Right renal pelvis (tissue), 4 donors: ENCODE data around the gene RRAD. TPM values are rescaled to one million over a fixed set of nuclear protein-coding genes. Genes with fewer than 3 reads are reported as not detected.
"Not testable (repeated sequence)": the region's sequence is repeated elsewhere in the genome, so short reads cannot be mapped to it uniquely, and the experiment has no call there.

ENCODE experiments used
- DNase-seq, 4 donors: peaks; one replicate each; pipeline ENCODE4 v3.0.0-alpha.2; 2013; ENCODE audit warnings: low read depth in 4 of 4, low spot score in 3 of 4, missing footprints in 1 of 4
- polyA plus RNA-seq, 4 donors: library from polyadenylated mRNA; unstranded; fragments of 120-200 nt; gene quantifications; one replicate each; pipeline ENCODE4 v1.2.1, GENCODE V29; 2013; ENCODE audit not compliant: insufficient read length in 4 of 4

RRAD gene, protein sequence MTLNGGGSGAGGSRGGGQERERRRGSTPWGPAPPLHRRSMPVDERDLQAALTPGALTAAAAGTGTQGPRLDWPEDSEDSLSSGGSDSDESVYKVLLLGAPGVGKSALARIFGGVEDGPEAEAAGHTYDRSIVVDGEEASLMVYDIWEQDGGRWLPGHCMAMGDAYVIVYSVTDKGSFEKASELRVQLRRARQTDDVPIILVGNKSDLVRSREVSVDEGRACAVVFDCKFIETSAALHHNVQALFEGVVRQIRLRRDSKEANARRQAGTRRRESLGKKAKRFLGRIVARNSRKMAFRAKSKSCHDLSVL
- polyA plus RNA-seq: 1 to 10 TPM; 2.0 to 3.9 (median 2.8) TPM

DNA sequence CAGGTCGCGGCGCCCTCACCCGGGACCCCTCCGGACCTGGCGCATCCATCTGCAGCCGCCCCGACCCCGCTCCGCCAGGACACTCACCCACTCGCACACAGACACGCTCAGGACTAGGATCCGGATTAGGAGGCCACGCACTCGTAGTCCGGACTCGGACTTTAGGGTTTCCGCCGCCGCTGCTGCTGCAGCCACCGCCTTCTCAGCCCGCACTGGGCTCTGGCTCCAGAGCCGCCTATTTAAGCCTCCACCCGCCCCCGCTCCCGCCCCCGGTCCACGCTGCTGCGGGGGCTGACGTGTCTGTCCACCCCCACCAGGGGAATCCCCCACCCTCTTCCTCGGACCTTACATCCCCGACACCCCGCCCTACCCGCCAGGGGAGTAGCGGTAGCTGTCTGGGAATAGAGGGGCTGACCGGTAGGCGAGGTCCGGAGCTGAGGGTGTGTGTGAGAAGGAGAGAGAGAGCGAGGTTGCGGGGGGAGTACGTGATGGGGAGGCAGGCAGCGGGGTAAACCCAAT lies at the start of gene RRAD:
TSS of gene RRAD (minus strand) at position 214 of the 519 bp plus-strand sequence. CDS start 356 bp downstream, outside the sequence.
- DNase-seq: no peak

DNA sequence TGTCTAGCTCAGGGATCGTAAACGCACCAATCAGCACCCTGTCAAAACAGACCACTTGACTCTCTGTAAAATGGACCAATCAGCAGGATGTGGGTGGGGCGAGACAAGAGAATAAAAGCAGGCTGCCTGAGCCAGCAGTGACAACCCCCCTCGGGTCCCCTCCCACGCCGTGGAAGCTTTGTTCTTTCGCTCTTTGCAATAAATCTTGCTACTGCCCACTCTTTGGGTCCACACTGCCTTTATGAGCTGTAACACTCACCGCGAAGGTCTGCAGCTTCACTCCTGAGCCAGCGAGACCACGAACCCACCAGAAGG lies 49.6 kb upstream of the RRAD start:
- not testable (repeated sequence) for DNase-seq

DNA sequence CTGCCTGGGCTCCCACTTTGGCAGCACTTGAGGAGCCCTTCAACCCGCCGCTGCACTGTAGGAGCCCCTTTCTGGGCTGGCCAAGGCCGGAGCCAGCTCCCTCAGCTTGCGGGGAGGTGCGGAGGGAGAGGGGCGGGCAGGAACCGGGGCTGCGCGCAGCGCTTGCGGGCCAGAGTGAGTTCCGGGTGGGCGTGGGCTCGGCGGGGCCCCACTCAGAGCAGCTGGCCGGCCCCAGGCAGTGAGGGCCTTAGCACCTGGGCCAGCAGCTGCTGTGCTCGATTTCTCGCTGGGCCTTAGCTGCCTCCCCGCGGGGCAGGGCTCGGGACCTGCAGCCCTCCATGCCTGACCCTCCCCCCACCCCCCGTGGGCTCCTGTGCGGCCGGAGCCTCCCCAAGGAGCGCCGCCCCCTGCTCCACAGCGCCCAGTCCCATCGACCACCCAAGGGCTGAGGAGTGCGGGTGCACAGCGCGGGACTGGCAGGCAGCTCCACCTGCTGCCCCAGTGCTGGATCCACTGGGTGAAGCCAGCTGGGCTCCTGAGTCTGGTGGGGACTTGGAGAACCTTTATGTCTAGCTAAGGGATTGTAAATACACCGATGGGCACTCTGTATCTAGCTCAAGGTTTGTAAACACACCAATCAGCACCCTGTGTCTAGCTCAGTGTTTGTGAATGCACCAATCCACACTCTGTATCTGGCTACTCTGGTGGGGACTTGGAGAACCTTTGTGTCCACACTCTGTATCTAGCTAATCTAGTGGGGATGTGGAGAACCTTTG lies 49.0 kb upstream of the RRAD start:
- not testable (repeated sequence) for DNase-seq

DNA sequence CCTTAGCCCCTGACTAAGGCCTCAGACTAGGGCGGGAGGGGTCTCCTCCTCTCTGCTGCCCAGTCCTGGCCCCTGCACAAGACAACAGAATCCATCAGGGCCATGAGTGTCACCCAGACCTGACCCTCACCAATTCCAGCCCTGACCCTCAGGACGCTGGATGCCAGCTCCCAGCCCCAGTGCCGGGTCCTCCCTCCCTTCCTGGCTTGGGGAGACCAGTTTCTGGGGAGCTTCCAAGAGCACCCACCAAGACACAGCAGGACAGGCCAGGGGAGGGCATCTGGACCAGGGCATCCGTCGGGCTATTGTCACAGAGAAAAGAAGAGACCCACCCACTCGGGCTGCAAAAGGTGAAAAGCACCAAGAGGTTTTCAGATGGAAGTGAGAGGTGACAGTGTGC lies 48.4 kb upstream of the RRAD start:
- DNase-seq: no peak

DNA sequence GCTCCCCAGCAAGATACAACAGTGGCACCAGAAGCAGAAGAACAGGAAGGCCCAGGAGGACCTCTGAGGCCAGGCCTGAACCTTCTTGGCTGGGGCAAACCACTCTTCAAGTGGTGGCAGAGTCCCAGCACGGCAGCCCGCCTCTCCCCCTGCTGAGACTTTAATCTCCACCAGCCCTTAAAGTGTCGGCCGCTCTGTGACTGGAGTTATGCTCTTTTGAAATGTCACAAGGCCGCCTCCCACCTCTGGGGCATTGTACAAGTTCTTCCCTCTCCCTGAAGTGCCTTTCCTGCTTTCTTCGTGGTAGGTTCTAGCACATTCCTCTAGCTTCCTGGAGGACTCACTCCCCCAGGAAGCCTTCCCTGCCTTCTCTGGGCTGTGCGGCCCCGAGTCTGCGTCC lies 47.6 kb upstream of the RRAD start:
- no peak for DNase-seq

DNA sequence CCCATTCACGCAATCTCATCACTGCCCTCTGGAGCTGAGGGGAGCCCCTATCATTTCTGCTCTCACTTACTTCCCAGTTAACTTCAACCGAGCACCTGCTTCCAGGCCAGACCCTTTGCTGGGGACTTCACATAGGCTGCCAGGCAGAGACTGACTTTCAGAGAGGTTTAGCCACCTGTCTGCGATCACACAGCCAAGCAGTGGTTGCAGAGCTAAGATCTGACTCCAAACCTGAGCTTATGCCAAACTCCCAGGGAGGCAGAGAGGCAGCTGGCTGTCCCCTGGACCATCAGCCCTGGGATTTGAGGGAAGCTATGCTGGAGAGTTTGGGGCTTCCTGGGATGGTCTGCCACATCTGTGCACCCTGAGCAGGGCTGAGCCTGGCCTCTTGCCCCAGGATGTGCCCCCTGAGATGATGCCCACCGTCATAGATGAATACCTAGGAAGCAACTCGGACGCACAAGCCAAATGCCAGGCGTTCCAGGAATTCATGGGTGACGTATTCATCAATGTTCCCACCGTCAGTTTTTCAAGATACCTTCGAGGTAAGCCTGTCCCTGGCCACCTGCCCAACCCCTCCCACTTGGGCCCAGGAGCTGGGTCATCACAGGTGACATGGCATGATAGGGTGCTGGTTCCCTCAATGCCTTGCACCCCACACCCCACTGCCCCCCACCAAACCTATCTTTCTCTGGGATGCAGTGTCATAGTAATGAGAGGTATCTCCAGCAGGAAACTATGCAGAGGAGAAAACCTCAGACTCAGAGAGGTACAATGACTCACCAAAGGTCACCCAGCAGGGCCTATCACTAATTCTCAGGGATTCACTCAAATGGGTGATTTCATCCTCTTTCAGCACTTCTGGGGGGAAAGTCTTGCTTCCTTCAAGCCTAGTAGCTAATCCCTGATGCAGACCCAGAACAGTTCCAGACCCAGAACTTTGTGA lies 45.7 kb upstream of the RRAD start:
- DNase-seq: no peak

DNA sequence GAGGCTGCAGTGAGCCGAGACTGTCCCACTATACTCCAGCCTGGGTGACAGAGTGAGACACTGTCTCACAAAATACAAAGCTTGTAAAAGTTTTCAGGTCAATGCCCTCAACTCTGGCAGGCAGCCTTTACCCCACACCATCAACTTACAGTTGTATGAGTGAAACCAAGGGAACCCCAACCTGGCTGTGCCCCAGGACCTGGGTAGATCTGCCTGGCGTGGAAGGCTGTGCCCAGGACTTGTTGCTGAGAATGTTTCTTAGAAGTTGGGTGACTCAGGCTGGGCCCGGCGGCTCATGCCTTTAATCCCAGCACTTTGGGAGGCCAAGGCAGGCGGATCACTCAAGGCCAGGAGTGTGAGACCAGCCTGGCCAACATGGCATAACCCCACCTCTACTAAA lies 43.5 kb upstream of the RRAD start:
- no peak for DNase-seq

DNA sequence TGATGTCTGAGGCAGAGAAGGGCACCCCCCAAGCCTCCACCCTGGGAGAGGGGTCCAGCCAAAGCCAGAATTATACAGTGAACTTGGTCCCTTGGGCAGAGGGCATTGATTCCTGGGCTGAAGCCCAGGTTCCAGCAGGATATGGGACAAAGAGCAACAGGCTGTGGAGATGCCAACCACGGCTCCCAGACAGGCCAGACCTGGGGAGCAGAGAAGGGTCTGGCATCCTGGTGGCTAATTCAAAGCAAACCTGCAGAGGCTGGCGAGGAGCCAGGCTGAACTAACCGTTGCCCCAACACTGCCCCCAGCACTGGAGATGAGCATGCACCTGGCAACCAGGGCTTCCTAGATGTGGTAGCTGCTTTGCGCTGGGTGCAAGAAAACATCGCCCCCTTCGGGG lies 38.7 kb upstream of the RRAD start:
- DNase-seq: no peak

DNA sequence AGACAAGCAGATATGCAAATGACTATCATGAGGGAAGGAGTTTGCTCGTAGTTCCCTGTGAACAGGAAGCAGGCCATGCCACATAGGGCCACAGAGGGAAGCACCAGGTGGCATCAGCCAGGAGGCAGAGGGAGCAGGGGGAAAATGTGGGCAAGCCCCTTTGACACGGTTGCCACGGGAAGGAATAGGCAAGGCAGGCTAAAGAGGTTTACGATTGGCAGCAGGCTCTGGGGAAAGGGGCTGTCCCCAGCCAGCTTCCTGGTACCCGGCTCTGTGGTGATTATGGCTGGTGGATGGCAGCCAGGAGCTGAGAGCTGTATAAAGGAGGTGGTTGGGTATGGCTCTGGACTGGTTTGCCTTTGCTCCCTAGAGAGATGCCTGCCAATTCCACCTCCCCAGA lies 36.6 kb upstream of the RRAD start:
- DNase-seq: no peak

DNA sequence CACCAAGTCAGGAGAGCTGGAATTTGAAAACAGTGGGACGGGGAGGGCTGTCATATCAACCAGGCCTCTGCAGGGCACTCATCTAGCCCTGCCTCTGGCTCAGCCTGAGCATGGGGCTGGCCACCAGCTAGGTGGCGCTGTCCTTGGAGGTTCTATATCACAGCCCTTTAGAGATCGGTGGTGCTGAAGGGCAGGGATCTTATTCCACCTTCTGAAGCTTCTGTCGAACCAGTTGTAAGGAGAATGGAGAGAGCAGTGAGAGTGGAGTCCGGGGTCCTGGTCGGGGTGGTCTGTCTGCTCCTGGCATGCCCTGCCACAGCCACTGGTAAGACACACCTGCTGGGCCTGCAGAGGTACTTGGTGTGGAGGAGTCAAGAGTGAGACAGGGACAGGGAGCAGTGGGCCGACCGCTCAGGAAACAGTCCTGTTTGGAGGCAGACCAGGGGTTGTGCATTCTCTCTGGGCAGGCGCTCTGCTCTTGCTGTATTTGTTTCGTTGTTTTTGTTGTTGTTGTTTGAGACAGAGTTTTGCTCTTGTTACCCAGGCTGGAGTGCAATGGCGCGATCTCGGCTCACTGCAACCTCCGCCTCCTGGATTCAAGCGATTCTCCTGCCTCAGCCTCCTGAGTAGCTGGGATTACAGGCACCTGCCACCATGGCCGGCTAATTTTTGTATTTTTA lies 35.9 kb upstream of the RRAD start, which contains the start of gene CES3:
TSS of gene CES3 (plus strand) at position 202 of the 680 bp plus-strand sequence. CDS start at position 244, 42 bp downstream.
- DNase-seq: no peak

DNA sequence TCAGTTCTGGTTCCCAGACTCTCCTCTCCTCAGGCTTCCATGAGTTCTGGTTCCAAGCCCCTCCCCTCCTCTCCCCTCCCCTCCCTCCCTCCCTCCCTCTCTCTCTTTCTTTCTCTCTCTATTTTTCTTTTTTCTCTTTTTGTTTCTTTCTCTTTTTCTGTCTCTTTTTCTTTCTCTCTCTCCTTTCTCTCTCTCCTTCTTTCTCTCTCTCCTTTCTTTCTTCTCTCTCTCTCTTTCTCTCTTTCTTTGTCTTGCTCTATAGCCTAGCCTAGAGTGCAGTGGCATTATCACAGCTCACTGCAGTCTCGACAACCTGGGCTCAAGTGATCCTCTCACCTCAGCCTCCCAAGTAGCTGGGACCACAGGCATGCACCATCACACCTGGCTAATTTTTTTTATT lies 34.9 kb upstream of the RRAD start:
- DNase-seq: no peak

DNA sequence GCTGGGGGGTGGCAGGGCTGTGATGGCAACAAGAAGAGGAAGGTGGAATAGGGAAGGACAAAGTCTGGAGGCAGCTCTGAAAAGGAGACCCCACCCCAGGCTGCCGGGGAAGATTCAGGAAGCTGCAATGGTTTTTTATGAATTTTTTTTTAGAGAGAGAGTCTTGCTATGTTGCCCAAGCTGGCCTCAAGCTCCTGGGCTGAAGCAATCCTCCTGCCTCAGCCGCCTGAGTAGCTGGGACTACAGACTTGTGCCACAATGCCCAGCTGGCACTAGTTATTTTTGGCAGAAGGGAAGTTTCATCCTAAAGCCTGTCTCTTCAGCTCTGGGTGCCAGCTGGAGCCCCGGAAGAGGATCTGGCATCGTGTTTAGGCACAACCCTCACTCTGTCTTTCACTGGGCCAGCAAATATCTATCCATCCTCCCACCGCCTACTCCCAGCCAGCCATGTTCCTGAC lies 34.4 kb upstream of the RRAD start:
- no peak for DNase-seq

DNA sequence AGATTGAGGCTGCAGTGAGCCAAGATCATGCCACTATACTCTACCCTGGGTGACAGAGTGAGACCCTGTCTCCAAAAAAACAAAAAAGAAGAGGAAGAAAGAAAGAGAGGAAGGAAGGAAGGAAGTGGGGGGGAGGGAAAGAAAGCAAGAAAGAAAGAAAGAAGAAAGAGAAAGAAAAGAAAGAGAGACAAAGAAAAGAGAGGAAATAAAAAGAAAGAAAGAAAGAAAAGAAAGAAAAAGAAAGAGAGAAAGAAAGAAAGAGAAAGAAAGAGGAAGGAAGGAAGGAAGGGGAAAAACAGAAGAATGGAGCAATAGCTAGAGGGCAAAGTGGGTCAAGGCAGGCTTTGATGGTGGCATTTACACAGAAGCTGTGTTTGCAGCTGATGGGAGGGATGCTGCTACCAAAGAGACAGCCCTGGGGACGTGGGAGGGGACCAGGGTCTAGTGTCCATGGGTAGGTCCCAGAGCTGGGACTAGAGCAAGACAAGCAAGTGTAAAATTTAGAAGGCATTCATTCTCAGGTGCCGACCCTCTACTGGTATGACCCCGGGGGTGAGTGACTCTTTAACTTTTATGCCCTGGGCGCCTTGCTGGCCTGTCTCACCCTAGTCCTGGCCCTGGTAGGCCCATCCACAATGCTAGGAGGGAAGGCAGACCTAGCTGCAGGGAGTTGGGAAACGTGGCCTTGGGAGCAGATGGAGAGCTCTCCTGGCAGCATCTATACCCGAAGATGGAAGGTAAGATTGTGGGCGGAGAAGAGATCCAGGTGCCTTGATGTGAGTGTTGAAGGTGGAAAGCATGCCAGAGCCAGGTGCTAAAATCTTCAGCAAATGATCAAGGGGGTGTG lies 33.7 kb upstream of the RRAD start:
- DNase-seq: no peak

DNA sequence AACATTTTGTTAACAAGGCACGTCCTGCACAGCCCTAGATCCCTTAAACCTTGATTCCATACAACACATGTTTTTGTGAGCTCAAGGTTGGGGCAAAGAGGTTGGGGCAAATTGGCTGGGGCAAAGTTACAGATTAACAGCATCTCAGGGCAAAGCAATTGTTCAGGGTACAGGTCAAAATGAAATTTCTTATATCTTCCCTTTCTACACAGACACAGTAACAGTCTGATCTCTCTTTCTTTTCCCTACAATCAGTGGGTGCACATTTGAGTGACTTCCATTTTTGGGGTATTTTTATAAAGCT lies 30.8 kb upstream of the RRAD start:
- not testable (repeated sequence) for DNase-seq

DNA sequence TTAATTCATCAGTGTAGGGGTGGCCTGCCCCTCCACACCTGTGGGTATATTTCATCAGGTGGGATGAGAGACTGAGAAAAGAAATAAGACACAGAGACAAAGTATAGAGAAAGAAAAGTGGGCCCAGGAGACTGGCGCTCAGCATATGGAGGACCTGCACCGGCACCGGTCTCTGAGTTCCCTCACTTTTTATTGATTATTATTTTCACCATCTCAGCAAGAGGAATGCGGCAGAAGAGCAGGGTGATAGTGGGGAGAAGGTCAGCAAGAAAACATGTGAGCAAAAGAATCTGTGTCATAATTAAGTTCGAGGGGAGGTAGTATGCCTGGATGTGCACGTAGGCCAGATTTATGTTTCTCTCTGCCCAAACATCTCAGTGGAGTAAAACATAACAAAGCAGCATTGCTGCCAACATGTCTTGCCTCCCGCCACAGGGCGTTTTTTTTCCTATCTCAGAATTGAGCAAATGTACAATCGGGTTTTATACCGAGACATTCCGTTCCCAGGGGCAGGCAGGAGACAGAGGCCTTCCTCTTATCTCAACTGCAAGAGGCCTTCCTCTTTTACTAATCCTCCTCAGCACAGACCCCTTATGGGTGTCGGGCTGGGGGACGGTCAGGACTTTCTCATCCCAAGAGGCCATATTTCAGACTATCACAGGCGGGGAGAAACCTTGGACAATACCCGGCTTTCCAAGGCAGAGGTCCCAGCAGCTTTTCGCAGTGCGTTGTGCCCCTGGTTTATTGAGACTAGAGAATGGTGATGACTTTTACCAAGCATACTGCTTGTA lies 30.2 kb upstream of the RRAD start:
- not testable (repeated sequence) for DNase-seq

DNA sequence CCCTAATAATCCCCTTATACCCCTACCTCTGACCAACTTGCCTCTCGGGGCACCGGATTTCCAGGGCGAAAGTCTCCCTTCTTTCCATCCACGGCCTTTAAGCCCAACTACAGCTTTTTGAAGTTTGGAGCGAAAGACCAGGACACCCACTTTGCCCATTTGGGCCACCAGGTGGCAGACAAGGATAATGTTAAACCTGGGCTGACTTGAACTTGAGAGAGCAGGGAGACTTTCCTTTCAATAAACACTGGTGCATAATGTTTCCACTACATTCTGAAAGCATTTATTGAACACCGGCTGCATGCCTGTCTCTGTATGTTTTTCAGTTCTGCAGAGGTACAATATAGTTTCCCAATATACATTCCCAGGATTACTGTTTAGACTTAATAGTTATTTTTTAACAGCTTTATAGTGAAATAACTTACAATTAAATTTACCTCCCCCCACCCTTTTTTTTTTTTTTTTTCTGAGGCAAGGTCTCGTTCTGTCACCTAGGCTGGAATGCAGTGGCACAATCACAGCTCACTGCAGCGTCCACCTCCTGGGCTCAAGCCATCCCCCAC lies 28.8 kb upstream of the RRAD start:
- peak in 3 of 4 donors; percentile 67 to 77 (median 69) for DNase-seq

DNA sequence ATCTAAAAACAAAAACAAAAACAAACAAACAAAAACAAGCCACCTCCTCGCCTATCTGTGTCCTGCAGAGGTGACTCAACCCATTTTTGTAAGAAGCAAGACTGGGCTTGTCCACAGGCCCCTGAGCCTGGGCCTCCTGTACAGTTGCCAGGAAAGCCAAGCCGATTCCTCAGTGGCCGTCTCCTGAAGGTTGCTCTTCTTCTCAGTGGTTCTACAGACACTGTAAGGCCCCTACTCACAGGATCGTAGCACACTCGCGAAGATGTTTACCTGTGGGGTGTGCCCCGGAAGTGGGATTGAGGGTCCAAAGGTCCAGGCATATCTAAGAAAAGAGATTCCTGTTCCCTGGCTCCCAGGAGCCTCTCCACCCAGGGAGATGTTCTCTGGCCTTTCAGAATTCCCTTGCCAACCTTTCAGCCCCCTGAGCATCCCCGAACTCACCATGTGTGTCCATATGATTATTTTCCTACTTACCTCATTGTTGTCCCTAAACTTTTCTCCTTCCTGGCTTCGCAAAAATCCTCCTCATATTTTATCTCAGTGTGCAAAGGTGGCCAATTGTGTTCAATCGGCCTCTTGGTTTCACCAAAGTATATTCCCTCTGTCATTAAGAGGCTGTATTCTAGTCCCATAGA lies 28.2 kb upstream of the RRAD start:
- DNase-seq: no peak
